Measurements from ENCODE around the gene PROM1.

- TF ChIP-seq CTCF (IDR thresholded peaks at IDR 0.05) (no peak), POLR2A (IDR thresholded peaks at IDR 0.05) (no peak), POLR2AphosphoS5 (IDR thresholded peaks at IDR 0.05) (no peak), EP300 (IDR thresholded peaks at IDR 0.05) (no peak)
Measured at GRCh38 chr4:16052939-16053338, 30.9 kb downstream of the PROM1 start.
